BE2C (cell line): ENCODE results near the gene FZD7.

ENCODE experiments used
- DNase-seq: peaks from one replicate; pipeline ENCODE4 v3.0.0-alpha.2; 2020
- H3K27me3 ChIP-seq: fragments of 250-450 bp; sonication (Bioruptor Pico); 2 replicates; pipeline ENCODE4 v1.5.1; 2020; ENCODE audit warnings: mild to moderate bottlenecking
- H3K36me3 ChIP-seq: fragments of 250-450 bp; sonication (Bioruptor Pico); 2 replicates; pipeline ENCODE4 v1.5.1; 2020; ENCODE audit warnings: mild to moderate bottlenecking
- H3K4me1 ChIP-seq: fragments of 250-450 bp; sonication (Bioruptor Pico); 2 replicates; pipeline ENCODE4 v1.5.1; 2020
- H3K4me3 ChIP-seq: 2 replicates; pipeline ENCODE4 v1.5.1; 2011; ENCODE audit warnings: low read depth, low read length
- H3K9me3 ChIP-seq: fragments of 250-450 bp; sonication (Bioruptor Pico); 2 replicates; pipeline ENCODE4 v1.5.1; 2020
- CTCF ChIP-seq: IDR thresholded peaks from 2 replicates; pipeline ENCODE4 v1.5.1; 2012; ENCODE audit warnings: mild to moderate bottlenecking, low read depth, low read length

FZD7 gene

GRCh38 chr2:202023198-202023903 lies 10.3 kb upstream of the FZD7 start:
- Histone ChIP-seq H3K36me3 (no peaks in the 10 kb centered on the region), H3K4me1 (peaks cover 12% of the 10 kb centered on the region), H3K27me3 (no peaks in the 10 kb centered on the region), H3K4me3 (no peak overlapping the region), H3K9me3 (no peaks in the 10 kb centered on the region)
- DNase-seq, result no peak
- no peak for TF ChIP-seq CTCF

- no peaks in the 10 kb centered on the region for H3K27me3 ChIP-seq
- no peak overlapping the region for H3K4me3 ChIP-seq
- no peaks in the 10 kb centered on the region for H3K9me3 ChIP-seq
- H3K36me3 ChIP-seq, result no peaks in the 10 kb centered on the region
- no peak for DNase-seq
- H3K4me1 ChIP-seq, result peaks cover 7% of the 10 kb centered on the region
- no peak for TF ChIP-seq CTCF
Observed at GRCh38 chr2:202023904-202024266, 9.8 kb upstream of the FZD7 start.

- no peaks in the 10 kb centered on the region for H3K36me3 ChIP-seq
- no peaks in the 10 kb centered on the region for H3K27me3 ChIP-seq
- 0 out of 2 replicates have a peak, but pooled peaks cover 6% of the 10 kb centered on the region for H3K4me1 ChIP-seq
- TF ChIP-seq CTCF, result no peak
- DNase-seq, result no peak
- no peaks in the 10 kb centered on the region for H3K9me3 ChIP-seq
- H3K4me3 ChIP-seq, result no peak overlapping the region
Observed at GRCh38 chr2:202024871-202025270, 8.8 kb upstream of the FZD7 start.

GRCh38 chr2:202025816-202026215 lies 7.8 kb upstream of the FZD7 start:
- 0 out of 2 replicates have a peak, but pooled peaks cover 6% of the 10 kb centered on the region for H3K4me1 ChIP-seq
- no peak for DNase-seq
- H3K27me3 ChIP-seq, result no peaks in the 10 kb centered on the region
- no peak overlapping the region for H3K4me3 ChIP-seq
- H3K9me3 ChIP-seq, result no peaks in the 10 kb centered on the region
- TF ChIP-seq CTCF, result no peak
- no peaks in the 10 kb centered on the region for H3K36me3 ChIP-seq

- Histone ChIP-seq H3K4me1 (0 out of 2 replicates have a peak, but pooled peaks cover 6% of the 10 kb centered on the region), H3K36me3 (no peaks in the 10 kb centered on the region), H3K4me3 (no peak overlapping the region), H3K9me3 (no peaks in the 10 kb centered on the region), H3K27me3 (no peaks in the 10 kb centered on the region)
- no peak for TF ChIP-seq CTCF
- DNase-seq, result no peak
Observed at GRCh38 chr2:202026507-202026906, 7.1 kb upstream of the FZD7 start.

- no peak for DNase-seq
- Histone ChIP-seq H3K4me1 (0 out of 2 replicates have a peak, but pooled peaks cover 3% of the 10 kb centered on the region), H3K4me3 (no peak overlapping the region), H3K36me3 (no peaks in the 10 kb centered on the region), H3K27me3 (0 out of 2 replicates have a peak, but pooled peaks cover 7% of the 10 kb centered on the region), H3K9me3 (no peaks in the 10 kb centered on the region)
- TF ChIP-seq CTCF, result no peak
Observed at GRCh38 chr2:202030691-202031090, 3.0 kb upstream of the FZD7 start.
